Activated CD4-positive, alpha-beta T cell treated with anti-CD3 and anti-CD28 coated beads, Interleukin-2, amount 50 U/mL, for 24 hours (primary cell): ENCODE data around the gene ABI3.

Source experiments
- DNase-seq, 2 donors: peaks; one replicate each; pipeline ENCODE4 v3.0.0-alpha.2; 2020; ENCODE audit warnings: low read depth in 1 of 2, low spot score in 1 of 2

The ABI3 gene

DNA sequence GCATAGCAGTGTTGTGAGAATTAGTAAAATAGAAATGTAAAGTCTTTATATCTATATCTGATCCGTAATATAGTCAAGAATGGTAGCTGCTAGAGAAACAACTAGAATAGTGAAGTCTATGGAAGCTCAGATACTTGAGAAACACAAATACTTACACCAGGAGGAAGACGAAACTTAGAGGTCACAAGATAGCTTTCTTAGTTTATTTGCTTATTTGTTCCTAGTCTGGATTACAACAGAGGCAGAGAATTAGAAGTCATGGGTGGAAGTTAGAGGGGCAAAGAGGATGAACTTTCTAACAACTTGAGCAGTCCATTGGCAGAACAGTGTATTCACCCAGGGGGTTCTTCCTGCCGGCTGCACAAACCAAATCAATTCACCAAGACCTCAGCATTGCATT lies 14.0 kb upstream of the ABI3 start:
- no peak for DNase-seq

DNA sequence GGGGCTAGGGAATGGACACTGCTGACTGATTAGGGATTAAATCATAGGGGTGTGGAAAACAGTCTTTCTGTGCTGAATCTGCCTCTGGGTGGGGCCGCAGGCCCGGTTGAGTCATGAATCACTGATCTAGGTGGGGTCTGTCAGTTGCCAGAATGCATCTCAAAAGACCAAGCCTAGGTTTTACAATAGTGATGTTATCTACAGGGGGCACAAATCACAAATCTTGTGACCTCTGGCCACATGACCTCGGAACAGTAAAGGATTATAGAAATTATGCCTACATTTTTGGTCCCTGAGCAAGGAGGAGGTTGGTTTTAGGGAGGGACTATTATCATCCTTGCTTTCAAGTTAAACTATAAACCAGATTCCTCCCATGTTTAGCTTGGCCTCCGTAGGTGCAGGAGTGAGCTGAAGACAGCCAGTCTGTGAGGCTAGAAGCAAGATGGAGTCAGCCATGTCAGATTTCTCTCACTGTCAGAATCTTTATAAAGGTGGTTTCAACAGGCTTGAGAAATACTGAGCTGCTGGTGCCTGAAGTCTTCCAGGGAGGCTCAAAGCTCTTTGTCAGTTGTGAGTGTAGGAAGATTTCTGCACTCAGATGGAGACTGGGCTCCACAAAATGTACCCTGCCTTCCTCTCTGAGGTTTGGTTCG lies 13.0 kb upstream of the ABI3 start:
- DNase-seq = no peak

DNA sequence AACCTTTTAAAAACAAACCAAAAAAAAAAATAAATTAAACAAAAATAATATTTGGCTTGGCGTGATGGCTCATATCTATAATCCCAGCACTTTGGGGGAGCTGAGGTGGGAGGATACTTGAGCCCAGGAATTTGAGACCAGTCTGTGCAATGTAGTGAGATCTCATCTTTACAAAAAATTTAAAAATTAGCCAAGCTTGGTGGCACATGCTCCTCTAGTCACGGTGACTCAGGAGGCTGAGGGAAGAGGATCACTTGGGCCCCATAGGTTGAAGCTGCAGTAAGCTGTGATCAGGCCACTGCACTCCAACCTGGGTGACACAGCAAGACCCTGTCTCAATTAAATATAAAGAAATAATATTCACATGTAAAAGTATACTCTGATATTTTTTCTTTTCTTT lies 12.3 kb upstream of the ABI3 start:
- no peak for DNase-seq

DNA sequence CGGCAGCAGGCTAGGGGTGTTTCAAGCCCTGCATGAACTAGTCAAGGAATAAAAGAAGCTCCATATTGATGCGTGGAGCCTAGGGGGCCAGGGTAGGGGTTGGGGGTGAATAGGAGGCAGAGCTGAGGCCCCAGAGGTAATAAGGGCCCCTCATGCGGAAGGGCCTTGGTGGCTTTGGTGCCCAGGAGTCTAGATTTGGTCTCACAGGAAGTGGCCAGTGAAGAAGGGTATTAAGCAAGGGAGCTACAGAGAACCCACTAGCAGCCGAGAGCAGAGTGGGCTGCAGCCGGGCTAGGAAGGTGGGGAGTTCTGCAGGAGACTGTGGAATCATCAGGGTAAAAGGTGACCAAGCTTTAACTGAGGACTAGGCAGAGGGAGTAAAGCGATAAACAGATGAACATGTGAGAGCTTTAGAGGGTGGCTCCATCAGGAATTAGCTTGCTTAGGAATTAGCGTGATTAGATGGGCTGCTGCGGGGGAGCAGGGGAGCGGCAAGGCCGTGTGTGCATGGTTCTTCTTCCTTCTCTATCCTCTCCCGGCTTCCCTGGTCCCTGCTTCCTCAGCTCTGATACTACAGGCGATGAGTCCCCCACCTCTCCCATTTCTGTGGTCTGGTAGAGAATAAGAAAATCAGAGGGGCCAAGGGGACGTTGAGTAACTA lies 10.0 kb upstream of the ABI3 start:
- no peak for DNase-seq

DNA sequence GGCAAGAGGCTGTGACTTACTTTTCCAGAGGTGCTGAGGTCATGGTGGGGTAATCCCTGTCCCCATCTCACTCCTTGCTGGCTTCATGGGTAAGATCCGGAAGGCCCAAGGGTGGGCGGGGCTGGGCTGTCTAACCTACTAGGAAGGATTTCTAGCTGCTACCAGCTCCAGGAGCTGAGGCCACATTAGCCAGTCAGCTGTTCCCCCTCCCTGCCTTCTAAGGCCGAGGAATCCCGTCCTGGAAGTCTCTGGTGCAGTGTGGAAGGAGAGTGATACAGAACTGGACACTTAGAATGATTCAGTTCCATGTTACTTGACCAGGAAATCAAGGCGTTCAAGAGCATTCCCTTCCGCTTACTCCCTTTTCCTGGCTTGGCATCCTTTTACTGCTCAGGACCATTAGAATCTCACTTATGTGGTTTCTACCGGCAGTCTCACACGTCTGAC lies 9.0 kb upstream of the ABI3 start:
- no peak for DNase-seq

DNA sequence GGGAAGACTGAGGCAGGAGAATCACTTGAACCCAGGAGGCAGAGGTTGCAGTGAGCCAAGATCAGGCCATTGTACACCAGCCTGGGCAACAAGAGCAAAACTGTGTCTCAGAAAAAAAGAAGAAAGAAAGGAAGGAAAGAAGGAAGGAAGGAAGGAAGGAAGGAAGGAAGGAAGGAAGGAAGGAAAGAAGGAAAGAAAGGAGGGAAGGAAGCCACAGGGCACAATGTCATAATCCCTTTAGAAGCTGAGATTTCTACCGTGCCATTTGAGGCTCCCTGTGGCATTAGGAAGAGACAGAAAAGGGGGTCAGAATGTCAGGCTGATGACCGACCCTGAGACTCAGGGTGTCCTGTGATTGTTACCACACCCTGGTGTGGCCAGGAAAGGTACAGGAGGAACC lies 6.7 kb upstream of the ABI3 start:
- DNase-seq = no peak

DNA sequence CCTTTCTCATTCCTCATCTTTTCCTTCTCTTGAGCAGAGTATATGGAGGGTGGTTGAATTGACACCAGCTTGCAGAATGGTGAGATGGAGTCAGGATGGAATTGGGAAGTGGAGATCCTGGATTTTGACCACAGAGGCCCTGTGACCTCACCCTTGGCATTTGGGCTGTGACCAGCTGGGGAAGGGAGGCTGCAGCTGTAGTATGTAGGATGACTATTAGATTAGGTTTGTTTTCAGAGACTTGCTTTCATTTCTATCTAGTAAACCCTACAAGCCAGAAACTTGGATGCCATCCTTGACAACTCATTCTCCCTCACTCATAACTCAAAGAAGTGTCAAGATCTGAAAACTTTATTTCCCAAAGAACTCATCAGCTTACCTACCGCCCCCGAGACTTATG lies 6.0 kb upstream of the ABI3 start:
- DNase-seq = no peak

DNA sequence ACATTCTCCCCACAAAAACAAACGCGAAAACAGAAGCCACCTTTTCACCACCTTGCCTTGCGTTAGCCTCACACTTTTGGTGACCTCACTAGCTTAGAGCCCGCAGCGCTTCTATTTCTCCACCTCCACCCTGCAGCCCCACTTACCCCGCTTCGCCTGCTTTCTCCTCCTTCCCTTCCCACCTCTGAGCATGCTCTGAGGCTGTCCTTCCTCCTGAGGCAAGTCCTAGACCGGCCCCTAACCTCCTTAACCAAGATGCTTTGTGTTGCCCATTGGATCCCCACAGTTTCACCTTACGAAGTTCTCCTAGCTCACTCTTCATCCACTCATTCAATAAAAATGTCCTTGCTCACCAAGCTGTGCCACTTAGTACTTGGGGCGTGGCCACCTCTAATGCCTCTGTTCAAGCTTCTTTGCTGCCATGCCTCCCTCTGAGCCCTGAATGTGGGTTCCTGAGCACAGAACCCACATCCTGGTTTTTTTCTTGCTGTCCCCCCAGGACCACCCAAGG lies 1.4 kb upstream of the ABI3 start:
- DNase-seq = no peak

DNA sequence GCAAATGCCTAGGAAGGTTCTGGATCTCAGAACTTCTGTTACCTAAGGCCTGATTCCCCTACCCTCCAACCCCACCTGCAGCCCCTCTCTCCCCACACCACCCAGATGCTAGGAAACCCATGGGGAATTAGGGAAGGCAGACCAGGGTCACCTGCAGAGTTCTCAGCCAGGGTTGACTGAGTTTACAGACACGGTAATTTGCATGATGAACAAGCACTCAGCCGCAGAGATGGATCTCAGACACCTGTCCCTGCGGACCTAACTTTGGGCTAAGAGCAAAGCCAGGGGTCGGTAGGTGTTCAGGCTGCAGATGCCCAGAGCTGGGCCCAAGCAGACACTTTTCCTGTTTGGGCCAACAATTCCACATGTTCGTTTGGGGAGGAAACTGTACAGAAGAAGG lies 2.9 kb downstream of the ABI3 start:
- DNase-seq = no peak

DNA sequence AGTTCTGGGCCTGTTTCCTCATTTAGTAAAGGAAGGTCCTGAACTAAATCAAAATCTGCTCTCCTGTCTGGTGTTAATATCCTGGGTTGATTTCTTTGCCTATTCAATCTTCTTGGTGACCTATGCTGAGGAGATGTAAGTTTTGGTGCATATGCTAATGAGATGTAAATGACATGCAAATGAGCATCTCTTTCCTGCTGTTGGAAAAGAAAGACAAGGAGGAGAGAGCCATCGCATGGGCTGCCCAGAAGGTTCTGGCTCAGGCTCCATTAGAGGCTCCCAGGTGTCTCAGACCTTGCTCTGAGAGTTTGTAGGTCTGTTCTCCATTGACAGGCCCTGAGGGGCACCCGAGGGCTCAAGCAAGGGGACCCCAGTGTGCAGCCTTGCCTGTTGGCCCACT lies 3.3 kb downstream of the ABI3 start:
- no peak for DNase-seq

DNA sequence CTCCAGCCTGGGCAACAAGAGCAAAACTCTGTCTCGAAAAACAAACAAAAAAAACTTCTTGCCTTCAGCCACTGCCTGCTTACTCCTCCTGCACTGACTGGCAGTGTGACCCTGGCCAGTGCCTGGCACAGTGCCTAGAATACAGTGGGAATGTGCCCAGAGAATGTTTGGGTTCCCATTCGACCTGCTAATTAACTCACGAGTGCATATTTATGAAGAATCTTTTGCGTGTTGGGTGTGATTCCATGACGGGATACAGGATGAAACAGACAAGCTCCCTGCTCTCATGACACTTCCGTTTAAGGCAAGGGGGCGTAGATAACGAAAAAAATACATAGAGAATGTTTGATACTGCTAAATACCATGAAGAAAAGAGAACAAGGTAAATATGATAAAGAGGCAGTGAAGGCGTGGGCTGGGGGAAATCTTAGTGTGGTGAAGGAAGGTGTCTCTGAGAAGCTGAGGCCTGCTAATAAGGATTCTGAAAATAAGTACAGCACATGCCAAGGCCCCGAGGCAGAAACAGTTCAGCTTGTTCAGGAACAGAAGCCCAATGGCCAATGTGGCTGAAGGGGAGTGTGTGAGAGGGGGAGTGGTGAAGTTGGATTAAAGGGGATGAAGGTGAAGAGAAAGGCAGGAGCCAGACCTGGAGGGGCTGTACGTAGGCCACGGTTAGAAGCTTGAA lies 4.3 kb downstream of the ABI3 start:
- no peak for DNase-seq

DNA sequence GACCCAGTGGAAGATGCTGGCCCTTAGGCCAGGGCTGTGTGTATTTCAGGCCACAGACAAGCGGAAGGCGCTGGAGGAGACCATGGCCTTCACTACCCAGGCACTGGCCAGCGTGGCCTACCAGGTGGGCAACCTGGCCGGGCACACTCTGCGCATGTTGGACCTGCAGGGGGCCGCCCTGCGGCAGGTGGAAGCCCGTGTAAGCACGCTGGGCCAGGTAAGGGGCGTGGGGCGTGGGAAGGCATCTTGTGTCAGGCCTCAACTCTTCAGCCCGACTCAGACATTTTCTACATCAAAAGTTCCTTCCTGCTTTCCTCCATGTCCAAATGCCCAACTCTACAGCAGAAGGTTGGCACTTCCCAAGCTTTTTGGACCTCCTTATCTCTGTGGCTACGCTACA lies 6.0 kb downstream of the ABI3 start:
- DNase-seq = no peak

DNA sequence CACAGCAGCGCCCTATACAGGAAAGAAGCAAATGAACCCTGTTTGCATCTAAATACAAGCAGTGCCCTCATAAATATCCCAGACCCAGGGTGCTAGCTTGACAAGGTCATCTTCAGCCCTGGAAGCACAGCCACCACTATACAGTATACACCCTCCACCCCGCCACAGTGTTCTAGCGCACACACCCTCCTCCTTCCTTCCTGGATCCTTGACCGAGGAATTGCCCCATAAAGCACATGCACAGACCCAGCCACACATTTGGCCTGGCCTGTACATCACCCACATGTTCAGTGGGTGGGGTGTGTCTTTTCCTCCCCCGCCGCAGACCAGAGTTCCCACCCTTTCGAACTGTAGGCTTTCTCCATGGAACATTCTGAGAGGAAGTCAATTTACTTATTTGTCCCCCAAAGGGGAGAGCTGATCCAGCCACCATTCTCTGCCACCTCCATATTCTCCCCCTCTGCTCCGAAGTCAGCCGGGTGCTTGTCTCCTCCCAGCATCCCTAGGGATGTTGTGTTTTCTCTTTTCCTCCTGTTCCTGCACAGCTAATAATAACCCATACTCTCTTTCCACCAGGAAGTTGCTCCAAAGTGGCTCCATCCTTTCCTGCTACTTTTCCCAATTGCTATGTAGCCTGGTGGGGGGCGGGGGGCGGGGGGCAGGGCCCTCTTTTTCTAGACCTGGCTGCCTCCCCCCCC lies 6.6 kb downstream of the ABI3 start:
- no peak for DNase-seq

DNA sequence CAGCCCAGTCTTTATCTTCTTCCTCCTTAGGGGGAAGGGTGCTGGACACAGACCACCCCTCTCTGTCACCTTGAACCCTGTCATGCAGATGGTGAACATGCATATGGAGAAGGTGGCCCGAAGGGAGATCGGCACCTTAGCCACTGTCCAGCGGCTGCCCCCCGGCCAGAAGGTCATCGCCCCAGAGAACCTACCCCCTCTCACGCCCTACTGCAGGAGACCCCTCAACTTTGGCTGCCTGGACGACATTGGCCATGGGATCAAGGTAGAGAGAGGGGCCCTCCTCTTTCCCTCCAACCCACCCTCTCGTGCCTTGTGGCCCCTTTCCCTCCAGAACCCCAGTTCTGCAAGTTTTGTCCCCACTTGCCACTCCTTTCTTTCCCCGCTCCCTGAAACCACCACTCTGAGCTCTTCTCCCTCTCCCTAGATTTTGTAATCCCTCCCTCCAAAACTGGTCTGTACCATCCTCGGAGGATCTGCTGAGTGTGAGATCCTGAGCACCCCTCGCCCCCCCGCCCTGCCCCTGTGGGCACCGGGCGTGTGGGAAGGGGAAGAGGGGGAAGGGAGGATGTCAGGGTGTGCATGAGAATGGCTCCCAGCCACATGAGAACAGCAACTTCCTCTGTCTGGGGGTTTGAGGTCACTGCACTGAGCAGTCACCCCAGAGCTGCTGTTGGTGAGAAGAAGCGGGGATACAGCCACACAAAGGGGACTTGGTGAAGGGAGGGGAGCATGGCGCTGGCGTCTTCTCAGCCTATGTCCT lies 7.3 kb downstream of the ABI3 start:
- DNase-seq = peak in 1 of 2 donors; percentile 43

DNA sequence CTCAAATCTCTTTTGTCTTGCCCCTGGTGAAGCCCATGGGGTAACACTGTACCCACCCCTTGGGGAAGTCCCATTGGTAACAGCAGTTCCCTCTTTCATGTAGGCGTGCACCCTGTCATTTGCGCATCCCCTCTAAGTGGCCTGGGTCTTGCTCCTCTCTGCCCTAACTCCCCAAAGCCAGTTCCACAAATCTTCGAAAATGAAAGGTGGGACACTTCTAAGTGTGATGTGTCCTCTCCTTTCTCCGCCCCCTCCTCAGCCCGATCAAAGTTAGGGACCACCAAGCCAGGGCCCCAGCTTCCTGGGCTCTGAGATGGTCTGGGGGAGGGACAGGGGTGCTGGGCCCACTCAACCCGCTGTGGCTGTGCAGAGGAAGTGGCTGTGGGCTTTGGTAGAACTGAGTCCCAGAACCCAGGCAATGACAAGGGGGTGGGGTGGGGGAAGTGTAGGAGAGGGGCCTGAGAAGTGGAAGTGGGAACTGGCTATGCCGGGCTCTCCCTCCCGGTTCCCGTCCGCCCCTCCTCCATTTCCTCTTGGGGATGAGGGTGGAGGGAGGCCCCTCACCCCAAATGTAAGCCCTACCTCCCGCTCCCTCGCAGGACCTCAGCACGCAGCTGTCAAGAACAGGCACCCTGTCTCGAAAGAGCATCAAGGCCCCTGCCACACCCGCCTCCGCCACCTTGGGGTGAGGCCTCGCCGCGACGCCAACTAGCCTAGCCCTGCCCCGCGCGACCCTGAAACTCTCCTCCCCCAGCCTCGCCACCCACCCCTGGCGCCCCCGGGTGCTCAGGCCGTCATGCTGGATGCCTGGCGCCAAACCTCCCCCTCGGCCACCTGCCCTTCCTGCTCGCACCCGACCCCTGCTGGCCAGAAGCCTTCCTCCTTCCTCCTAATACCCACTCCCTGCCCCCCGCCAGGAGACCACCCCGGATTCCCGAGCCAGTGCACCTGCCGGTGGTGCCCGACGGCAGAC lies 8.7 kb downstream of the ABI3 start:
- no peak for DNase-seq

DNA sequence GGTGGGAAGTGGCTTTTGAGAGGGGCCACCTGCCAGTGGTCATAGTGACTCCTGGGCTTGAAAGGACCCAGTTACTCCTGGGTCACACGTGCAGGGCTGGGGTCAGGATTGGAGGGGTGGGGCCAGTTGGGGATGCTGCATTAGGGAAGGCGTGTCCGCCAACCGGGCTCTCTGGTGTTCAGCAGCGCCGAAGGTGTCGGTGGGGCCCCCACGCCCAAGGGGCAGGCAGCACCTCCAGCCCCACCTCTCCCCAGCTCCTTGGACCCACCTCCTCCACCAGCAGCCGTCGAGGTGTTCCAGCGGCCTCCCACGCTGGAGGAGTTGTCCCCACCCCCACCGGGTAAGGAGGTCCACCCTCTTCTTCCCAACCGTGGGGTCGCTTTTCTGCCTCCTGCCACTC lies 9.5 kb downstream of the ABI3 start:
- DNase-seq = no peak

DNA sequence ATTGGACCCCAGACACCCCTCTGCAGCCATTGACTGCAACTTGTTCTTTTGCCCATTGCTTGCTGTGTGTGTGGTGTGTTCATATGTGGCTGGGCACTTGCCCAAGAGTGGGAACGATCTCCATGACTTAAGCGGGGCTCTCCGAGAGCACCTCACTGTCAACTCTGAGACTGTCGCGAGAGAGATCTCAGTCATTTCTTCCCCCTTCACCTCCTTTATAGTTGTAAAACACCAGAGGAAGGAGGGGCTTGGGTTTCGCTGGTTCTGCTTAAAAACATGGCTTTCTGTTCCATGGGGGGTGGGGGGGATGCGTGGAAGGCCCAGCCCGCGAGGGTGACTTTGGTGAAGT lies 12.6 kb downstream of the ABI3 start:
- no peak for DNase-seq

DNA sequence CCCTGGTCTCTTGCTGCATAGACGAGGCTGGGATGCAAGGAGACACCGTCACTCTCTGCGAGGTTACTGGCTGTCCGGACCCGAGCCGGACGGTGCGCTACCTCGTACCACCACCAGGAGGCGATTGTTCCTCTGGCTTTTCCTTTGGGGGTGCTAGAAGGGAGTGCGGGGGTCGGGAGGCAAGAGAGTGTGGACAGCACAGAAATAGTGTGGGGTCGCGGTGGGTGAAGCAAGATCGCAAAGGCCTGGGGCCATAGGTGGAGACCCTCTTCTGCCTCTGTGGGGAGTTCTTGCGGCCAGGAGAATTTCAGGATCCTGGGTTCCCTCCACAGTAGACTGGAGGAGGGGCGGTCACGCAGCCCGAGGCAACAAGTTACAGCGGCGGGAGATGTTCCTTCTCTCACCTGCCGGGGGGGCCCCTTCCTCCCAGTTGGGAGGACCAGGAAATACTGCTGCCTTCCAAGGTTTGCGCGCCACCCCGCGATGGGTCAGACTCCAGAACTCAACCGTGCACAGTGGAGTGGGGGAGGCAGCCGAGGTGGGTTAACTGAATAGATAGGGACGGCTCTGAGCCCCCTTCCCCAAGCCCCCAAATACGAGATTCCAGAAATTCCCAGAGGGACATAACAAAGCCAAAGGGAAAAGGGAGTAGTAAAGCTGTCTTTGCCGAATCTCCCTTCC lies 13.2 kb downstream of the ABI3 start:
- peak; percentile 47 to 55 for DNase-seq

DNA sequence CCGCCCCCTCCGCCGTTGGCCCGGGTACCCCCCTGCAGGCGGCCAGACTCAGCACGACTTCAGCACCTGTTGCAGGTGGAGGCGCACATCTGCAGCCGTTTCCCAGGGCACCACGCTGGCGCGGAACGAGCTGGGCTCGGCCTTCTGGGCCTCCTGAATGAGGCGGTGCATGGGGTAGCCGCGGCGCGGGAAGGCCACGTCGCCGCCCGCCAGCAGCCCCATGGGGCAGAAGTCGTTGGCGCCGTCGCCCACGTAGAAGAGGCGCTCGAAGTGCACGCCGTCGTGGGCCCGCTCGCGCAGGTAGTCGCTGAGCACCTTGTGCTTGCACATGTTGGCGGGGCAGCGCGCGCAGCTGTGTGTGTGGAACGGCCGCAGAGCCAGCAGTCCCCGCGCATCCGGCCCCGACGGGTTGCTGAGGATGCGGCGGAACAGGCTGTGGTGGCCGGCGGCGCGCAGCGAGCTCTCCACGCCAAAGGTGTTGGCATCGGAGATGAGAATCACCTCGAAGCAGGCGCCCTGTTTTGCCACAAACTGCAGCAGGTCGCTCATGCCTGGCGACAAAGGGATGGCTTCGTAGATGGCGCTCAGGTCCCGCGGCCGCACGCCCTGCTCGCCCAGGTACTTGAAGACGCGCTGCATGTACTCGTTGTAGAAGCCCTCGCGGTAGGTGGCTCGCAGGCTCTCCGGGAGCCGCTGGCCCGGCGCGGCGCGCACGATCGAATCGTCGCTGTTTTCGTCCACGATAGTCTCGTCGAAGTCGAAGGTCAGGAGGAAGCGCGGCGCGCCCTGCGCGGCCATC lies 13.9 kb downstream of the ABI3 start:
- no peak for DNase-seq
